ENCODE measurements around the gene ADORA2B. TPM values are rescaled to one million over a fixed set of nuclear protein-coding genes. Genes with fewer than 3 reads are reported as not detected.

The ADORA2B gene
- total RNA-seq, 4 donors from 2014 or later: 35.3 to 55.3 (median 45.5) TPM

DNA sequence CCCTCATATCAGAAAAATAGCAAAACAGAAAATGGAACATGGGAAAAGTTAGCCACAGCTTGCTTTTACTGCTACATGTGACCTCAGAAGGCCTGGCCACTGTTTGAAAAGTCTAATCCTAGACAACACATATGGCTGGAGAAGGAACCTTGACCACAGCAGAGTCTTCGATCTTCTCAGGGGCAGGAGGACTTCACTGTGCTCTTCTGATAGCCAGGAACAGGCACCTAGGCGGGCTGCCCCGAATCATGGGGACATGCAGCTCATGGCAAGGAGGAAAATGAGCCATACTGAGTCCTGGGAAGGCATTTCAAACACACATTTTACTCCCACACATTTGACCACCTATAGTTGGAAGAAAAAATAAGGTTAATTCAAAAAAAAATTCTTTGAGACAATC is 31.1 kb upstream of the ADORA2B start:
- DNase-seq (ENCODE audit: low spot score in 2 of 2): no peak
- WGBS: 95% methylated on average over 3 of the region's 3 CpGs
- H3K4me3 ChIP-seq: no peak overlapping the region
- no peaks in the 10 kb centered on the region for H3K36me3 ChIP-seq
- no peak overlapping the region for H3K27ac ChIP-seq
- H3K9me3 ChIP-seq: no peaks in the 10 kb centered on the region
- peaks cover 13% of the 10 kb centered on the region for H3K27me3 ChIP-seq
- H3K4me1 ChIP-seq: peaks cover 13% of the 10 kb centered on the region
- no peak for TF ChIP-seq POLR2A (IDR thresholded peaks at IDR 0.05)
- TF ChIP-seq POLR2AphosphoS5 (IDR thresholded peaks at IDR 0.05): no peak
- TF ChIP-seq, protein P1, sequence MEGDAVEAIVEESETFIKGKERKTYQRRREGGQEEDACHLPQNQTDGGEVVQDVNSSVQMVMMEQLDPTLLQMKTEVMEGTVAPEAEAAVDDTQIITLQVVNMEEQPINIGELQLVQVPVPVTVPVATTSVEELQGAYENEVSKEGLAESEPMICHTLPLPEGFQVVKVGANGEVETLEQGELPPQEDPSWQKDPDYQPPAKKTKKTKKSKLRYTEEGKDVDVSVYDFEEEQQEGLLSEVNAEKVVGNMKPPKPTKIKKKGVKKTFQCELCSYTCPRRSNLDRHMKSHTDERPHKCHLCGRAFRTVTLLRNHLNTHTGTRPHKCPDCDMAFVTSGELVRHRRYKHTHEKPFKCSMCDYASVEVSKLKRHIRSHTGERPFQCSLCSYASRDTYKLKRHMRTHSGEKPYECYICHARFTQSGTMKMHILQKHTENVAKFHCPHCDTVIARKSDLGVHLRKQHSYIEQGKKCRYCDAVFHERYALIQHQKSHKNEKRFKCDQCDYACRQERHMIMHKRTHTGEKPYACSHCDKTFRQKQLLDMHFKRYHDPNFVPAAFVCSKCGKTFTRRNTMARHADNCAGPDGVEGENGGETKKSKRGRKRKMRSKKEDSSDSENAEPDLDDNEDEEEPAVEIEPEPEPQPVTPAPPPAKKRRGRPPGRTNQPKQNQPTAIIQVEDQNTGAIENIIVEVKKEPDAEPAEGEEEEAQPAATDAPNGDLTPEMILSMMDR (IDR thresholded peaks at IDR 0.05): no peak
- no peak for TF ChIP-seq EP300 (IDR thresholded peaks at IDR 0.05)

DNA sequence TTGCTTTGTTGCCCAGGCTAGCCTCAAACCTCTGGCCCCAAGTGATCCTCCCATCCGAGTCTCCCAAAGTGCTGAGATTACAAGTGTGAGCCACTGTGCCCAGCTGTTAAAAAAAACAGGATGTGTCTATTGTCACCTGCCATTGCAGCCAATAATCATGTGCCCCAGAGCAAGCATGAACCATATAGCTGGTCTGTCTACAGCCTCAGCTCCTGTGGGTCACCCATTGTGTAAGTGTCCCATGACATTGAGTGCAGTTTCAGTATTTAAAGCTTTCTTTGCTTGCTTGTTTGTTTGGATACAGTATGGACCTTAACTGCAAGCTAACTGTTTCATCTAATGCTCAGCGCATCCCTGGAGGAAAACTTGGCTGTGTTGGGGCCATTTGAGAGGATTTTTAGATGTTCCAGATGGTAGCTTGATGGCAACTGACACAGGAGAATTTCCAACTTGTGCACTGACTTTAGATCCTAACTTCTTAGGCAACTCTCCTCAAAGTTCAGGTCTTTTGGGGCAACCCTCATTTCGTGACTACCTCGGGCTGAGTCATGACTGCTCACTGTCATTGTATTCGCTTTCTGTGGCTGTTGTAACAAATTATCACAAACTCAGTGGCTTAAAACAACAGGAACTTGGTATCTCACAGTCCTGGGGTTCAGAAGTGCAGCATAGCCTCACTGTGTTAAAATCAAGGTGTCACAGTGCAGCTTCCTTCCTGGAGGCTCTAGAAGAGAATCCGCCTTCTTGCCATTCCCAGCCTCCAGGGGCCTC is 30.3 kb upstream of the ADORA2B start:
- TF ChIP-seq POLR2AphosphoS5 (IDR thresholded peaks at IDR 0.05) (no peak), POLR2A (IDR thresholded peaks at IDR 0.05) (no peak), EP300 (IDR thresholded peaks at IDR 0.05) (no peak)
- TF ChIP-seq, protein P1 (IDR thresholded peaks at IDR 0.05): no peak
- 91% methylated on average over 6 of the region's 6 CpGs for WGBS
- no peak for DNase-seq (ENCODE audit: low spot score in 2 of 2)
- no peak overlapping the region for H3K27ac ChIP-seq
- peaks cover 13% of the 10 kb centered on the region for H3K27me3 ChIP-seq
- H3K36me3 ChIP-seq: no peaks in the 10 kb centered on the region
- no peak overlapping the region for H3K4me3 ChIP-seq
- H3K9me3 ChIP-seq: no peaks in the 10 kb centered on the region
- H3K4me1 ChIP-seq: peaks cover 13% of the 10 kb centered on the region

DNA sequence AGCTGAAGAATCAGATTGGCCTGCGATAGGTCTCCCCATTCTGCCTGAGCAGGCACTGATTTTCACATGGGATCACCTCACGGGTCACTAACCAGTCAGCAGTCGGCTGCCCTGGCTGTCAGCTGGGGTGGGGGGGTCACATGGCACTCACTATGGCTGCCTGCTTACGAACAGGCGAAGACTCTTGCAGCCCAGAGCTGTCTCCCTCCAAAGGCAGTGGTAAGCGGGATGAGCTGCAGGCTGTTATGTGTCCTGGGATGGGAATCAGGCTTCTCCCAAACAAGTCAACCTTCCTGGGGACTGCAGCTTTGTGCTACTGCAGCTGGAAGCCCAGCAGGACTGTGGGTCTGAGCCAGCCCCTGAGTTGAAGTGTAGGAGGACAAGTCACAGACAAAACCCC is 29.0 kb upstream of the ADORA2B start:
- H3K27ac ChIP-seq: no peak overlapping the region
- no peaks in the 10 kb centered on the region for H3K9me3 ChIP-seq
- peak in 1 of 2 donors; percentile 59 for DNase-seq (ENCODE audit: low spot score in 2 of 2)
- 93% methylated on average over 6 of the region's 6 CpGs for WGBS
- TF ChIP-seq EP300 (IDR thresholded peaks at IDR 0.05) (no peak), POLR2AphosphoS5 (IDR thresholded peaks at IDR 0.05) (no peak), POLR2A (IDR thresholded peaks at IDR 0.05) (no peak)
- TF ChIP-seq, protein P1 (IDR thresholded peaks at IDR 0.05): no peak
- peaks cover 12% of the 10 kb centered on the region for H3K4me1 ChIP-seq
- peaks cover 13% of the 10 kb centered on the region for H3K27me3 ChIP-seq
- no peaks in the 10 kb centered on the region for H3K36me3 ChIP-seq
- no peak overlapping the region for H3K4me3 ChIP-seq

DNA sequence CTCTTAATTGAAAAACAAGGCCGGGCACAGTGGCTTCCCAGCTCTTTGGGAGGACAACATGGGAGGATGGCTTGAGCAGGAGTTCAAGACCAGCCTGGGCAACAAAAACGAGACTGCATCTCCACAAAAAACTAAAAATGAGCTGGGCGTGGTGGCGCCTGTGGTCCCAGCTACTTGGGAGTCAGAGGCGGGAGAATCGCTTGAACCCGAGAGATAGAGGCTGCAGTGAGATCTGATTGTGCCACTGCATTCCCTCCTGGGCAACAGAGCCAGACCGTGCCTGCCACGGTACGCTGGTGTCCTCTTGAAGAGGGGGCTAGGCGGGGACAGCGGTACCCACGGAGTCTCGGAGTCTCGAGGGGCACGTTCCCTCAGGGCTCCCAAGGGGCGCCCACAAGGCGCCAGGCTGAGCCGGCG is 27.9 kb upstream of the ADORA2B start:
- peak in 1 of 2 donors; percentile 66 for DNase-seq (ENCODE audit: low spot score in 2 of 2)
- no peak overlapping the region for H3K27ac ChIP-seq
- TF ChIP-seq POLR2A (IDR thresholded peaks at IDR 0.05): no peak
- no peak for TF ChIP-seq EP300 (IDR thresholded peaks at IDR 0.05)
- no peak for TF ChIP-seq POLR2AphosphoS5 (IDR thresholded peaks at IDR 0.05)
- TF ChIP-seq, protein P1 (IDR thresholded peaks at IDR 0.05): no peak
- 62% methylated on average over 7 of the region's 20 CpGs for WGBS
- H3K27me3 ChIP-seq: peaks cover 13% of the 10 kb centered on the region
- H3K4me3 ChIP-seq: peak overlapping the region; percentile 9
- H3K9me3 ChIP-seq: no peaks in the 10 kb centered on the region
- peaks cover 7% of the 10 kb centered on the region for H3K4me1 ChIP-seq
- no peaks in the 10 kb centered on the region for H3K36me3 ChIP-seq

DNA sequence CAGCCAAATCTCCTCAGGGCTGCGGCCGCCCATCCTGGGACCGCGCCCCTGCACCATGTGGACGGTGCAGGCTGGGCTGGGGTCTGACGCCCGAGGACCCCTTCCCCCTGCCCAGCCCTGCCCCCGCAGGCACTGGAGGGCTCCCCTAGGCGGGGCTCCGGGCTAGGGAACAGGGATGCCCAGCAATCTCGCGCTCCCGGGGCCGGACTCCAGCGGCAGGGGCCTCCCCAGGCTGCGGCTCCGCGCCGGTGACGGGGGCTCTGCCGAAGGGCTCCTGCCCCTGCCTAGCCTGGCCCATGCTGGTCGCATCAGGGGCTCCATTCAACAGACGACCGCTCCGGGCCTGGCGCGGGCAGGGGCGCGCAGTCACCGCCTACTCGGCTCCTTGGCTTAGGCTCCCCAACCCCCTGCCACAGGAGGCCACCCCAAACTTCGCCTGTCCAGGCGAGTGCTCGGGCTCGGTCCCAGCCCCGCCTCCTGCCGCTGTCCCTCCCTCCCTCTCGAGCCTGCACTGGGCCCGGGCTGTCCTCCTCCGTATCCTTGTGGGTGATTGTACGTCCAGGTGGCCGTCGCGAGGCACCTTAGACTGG is 27.4 kb upstream of the ADORA2B start:
- H3K27me3 ChIP-seq: peaks cover 13% of the 10 kb centered on the region
- no peaks in the 10 kb centered on the region for H3K9me3 ChIP-seq
- WGBS: 35% methylated on average over 14 of the region's 44 CpGs
- peak in 1 of 2 donors; percentile 74 for DNase-seq (ENCODE audit: low spot score in 2 of 2)
- no peak for TF ChIP-seq EP300 (IDR thresholded peaks at IDR 0.05)
- TF ChIP-seq POLR2A (IDR thresholded peaks at IDR 0.05): no peak
- TF ChIP-seq, protein P1 (IDR thresholded peaks at IDR 0.05): no peak
- no peak for TF ChIP-seq POLR2AphosphoS5 (IDR thresholded peaks at IDR 0.05)
- peaks cover 7% of the 10 kb centered on the region for H3K4me1 ChIP-seq
- peak overlapping the region; percentile 9 for H3K4me3 ChIP-seq
- no peak overlapping the region for H3K27ac ChIP-seq
- no peaks in the 10 kb centered on the region for H3K36me3 ChIP-seq
